ENCODE results near the gene MCCC1.

The MCCC1 gene

GRCh38 chr3:182979674-182980191, 119.6 kb downstream of the MCCC1 start:
- peak; percentile 31 for DNase-seq

DNA sequence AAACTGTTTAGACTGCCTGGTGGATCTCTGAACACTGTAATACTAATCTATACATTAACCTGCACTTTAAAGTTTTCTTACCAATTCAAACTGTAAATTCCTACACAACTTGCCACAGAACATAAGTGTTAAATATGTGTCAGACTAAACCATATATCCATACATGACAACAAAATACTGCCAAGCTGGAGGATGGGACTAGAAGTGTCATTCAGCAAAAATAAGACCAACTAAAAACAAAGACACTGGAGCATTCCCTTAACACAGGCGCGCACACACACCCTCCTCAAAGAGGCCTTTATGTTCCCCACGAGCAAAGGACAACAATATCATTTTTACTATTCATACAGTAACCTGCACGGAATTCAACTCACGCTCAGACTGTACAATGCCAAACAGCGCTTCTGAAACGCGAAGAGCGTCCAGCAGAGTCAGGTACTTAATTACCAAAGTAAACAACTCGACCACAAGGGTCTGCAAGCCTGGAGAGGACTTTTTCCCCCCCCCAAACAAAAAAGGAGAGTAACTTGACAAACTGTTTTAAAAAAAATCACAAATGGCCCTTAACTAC, 120.1 kb downstream of the MCCC1 start:
- DNase-seq: no peak

DNA sequence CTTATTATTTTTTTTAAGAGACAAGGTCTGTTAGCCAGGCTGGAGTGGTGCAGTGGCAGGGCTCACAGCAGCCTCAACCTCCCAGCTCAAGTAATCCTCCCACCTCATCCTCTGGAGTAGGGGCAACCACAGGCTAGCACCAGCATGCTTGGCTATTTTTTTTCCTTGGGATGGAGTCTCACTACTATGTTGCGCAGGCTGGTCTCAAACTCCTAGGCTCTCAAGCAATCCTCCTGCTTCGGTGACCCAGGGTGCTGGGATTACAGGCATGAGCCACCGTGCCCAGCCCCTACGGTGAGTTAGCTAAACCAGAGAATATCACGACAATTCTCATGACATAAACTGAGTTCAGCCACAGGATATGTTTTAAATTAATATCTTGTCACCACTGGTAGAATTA, 120.9 kb downstream of the MCCC1 start:
- DNase-seq: no peak

- no peak for DNase-seq
Observed at GRCh38 chr3:182973047-182973446, 126.2 kb downstream of the MCCC1 start.

DNA sequence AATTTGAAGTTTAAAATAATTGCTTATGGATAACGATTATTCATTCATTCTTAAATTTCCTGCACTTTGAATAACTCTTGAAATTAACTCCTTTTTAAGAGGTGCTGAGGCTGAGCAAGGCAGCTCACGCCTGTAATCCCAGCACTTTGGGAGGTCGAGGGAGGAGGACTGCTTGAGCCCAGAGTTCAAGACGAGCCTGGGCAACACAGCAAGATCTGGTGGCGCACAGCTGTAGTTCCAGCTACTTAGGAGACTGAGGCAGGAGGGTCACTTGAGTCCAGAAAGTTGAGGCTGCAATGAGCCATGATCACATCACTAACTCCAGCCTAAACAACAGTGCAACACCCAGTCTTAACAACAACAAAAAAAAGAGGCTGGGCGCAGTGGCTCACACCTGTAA, 126.9 kb downstream of the MCCC1 start:
- DNase-seq: no peak

GRCh38 chr3:182971637-182972036, 127.7 kb downstream of the MCCC1 start:
- no peak for DNase-seq

- DNase-seq: no peak
Observed at GRCh38 chr3:182970811-182971418, 128.4 kb downstream of the MCCC1 start.

DNA sequence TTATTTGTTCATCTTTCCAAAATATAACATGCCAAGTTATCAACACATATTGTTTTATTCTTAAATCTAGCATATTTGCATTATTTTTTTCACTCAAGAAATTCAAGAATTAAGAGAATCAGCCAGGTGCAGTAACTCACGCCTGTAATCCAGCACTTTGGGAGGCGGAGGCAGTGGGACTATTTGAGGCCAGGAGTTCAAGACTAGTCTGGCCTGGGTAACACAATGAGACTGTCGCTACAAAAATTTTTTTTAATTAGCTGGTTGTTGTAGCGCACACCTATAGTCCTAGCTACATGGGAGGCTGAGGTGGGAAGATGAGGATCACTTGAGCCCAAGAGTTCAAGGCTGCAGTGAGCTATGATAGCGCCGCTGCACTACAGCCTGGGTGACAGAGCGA, 129.4 kb downstream of the MCCC1 start:
- no peak for DNase-seq

GRCh38 chr3:182969277-182969676, 130.0 kb downstream of the MCCC1 start:
- DNase-seq: peak; percentile 62

DNA sequence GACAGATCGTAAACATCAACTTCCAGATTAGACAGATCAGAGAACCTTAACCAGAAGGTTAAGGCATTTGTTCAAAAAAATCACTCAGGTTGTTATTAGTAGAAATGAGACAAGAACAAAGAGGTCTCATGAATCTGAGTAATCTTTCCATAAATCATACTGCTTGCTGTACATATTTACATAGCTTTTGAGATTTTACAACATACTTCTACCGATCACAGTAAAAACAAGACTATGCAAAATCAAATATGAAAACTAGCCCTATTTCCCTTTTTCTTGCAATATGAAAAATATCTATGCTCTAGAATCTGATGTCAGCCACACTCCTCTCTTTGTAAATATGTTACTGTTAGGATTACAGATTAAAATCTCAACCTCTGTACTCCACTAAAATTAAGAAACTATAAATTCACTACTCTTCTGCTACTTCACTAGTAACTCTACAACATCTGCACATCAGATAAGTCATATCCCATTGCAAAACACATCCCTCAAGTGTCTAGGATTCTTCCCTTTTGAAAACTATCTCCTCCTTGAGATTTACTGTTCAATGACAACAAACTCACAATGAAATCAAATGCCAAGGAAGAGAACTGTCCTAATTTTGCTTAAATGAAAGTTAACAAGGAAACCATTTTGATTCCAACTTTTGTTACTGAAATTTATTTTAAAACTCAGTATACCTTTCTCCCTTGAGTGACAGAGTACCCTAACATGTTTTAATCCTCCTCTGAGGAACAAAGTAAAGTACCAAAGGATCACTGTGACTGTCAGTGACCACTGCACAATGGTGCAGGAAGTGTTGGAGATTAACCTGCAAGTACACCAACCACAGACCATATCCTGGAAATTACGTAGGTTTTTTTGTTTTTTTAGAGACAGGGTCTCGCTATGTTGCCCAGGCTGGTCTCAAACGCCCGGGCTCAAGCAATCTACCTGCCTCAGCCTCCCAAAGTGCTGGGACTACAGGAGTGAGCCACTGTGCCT, 131.8 kb downstream of the MCCC1 start:
- peak; percentile 66 for DNase-seq

- DNase-seq: no peak
Observed at GRCh38 chr3:182965861-182966366, 133.4 kb downstream of the MCCC1 start.
